ENCODE measurements around the gene ZNF761.

GRCh38 chr19:53389978-53390377 lies 41.8 kb upstream of the ZNF761 start:
- no peak for TF ChIP-seq POLR2A (IDR thresholded peaks at IDR 0.05)
- no peak for TF ChIP-seq CTCF (IDR thresholded peaks at IDR 0.05)
